ENCODE results near the gene CDHR3. TPM values are rescaled to one million over a fixed set of nuclear protein-coding genes. Genes with fewer than 3 reads are reported as not detected.

The CDHR3 gene
- total and polyA plus RNA-seq, 2 of the 8 experiments (the other 6 are each of a cell fraction or from before 2014, with no cell fraction given), result 6.4 to 6.8 TPM

GRCh38 chr7:105980645-105981396, 17.8 kb downstream of the CDHR3 start (continued):
- no peak for TF ChIP-seq KDM4A (IDR thresholded peaks at IDR 0.05; ENCODE audit: low read depth, low read length, severe bottlenecking)
- no peak for TF ChIP-seq BRCA1 (IDR thresholded peaks at IDR 0.05; ENCODE audit: low read depth, low read length)
- no peak for TF ChIP-seq MAFK (IDR thresholded peaks at IDR 0.05; ENCODE audit: low read depth, low read length)
- TF ChIP-seq HDAC6 (IDR thresholded peaks at IDR 0.05; ENCODE audit: low read depth, low read length), result no peak
- TF ChIP-seq EP300 (IDR thresholded peaks at IDR 0.05; ENCODE audit: borderline replicate concordance in 1 of 2, low read depth in 2 of 2, low read length in 2 of 2), result no peak
- no peak for TF ChIP-seq CHD7 (IDR thresholded peaks at IDR 0.05; ENCODE audit: insufficient replicate concordance, low read length)
- TF ChIP-seq E2F6 (IDR thresholded peaks at IDR 0.05), result no peak
- TF ChIP-seq CREB1 (IDR thresholded peaks at IDR 0.05), result no peak
